ENCODE results near the gene OR8I2.
"Not testable (repeated sequence)": the region's sequence is repeated elsewhere in the genome, so short reads cannot be mapped to it uniquely, and the experiment has no call there.

The OR8I2 gene

DNA sequence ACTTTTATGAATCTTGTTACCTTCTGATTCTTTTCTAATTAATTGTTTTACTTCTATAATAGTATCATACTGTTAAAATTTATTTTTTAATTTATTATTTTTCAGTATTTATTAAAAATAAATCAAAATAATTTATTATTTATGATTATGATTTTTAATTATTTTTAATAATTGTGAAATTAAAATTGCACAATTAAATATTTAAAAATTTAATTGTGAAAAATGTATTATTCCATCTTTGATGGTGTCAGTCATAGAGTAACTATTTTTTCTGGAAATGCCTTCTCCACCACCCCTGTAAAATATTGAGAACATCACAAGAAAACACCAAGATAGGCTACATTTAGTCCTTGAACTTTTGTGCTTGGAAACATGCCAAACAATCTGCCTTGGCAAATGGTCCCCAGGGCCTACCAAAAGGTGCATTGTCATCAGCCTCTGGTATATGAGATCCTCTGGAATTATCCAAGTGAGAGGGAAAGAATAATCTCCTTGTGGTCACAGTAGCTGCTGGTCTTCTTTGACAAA lies 10.2 kb downstream of the OR8I2 start, which contains the start of gene OR8H2:
Gene OR8H2 (plus strand): TSS at position 478 of the 528 bp plus-strand sequence. CDS start 1,356 bp downstream, outside the sequence.
- no peak for TF ChIP-seq CTCF (IDR thresholded peaks at IDR 0.05; ENCODE audit: borderline replicate concordance, insufficient read depth, low read depth, low read length)
- H3K4me3 ChIP-seq (ENCODE audit: low read depth, low read length) = no peak within 1 kb of the TSS

GRCh38 chr11:56122073-56122472 lies 29.0 kb downstream of the OR8I2 start, which contains the start of gene OR8H3:
TSS of gene OR8H3 (plus strand) at chr11:56122373. CDS start at chr11:56122373, 0 bp downstream.
- no peak within 1 kb of the TSS for H3K4me3 ChIP-seq (ENCODE audit: low read depth, low read length)
- no peak for TF ChIP-seq CTCF (IDR thresholded peaks at IDR 0.05; ENCODE audit: borderline replicate concordance, insufficient read depth, low read depth, low read length)

GRCh38 chr11:56140151-56140661 lies 47.1 kb downstream of the OR8I2 start, which contains the start of gene OR8J3:
TSS of gene OR8J3 (minus strand) at chr11:56140201. CDS start at chr11:56137718, 2,483 bp downstream.
- H3K4me3 ChIP-seq (ENCODE audit: low read depth, low read length) = no peak within 1 kb of the TSS
- no peak for TF ChIP-seq CTCF (IDR thresholded peaks at IDR 0.05; ENCODE audit: borderline replicate concordance, insufficient read depth, low read depth, low read length)

DNA sequence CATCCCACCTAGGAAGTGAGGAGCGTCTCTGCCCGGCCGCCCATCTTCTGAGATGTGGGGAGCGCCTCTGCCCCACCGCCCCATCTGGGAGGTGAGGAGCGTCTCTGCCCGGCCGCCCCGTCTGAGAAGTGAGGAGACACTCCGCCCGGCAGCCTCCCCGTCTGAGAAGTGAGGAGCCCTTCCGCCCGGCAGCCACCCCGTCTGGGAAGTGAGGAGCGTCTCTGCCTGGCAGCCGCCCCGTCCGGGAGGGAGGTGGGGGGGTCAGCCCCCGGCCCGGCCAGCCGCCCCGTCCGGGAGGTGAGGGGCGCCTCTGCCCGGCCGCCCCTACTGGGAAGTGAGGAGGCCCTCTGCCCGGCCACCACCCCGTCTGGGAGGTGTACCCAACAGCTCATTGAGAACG lies 50.6 kb downstream of the OR8I2 start:
- H3K4me3 ChIP-seq (ENCODE audit: low read depth, low read length) = not testable (repeated sequence)

Measured in GM12875 (cell line).